Transverse colon (tissue), 4 donors: ENCODE data around the gene ARMC2.

Experiments used
- EP300 ChIP-seq: sonication (generic); formaldehyde crosslinking; IDR thresholded peaks from one replicate; pipeline ENCODE4 v1.6.1; 2017; ENCODE audit warnings: antibody characterized with exemption, low read depth
- POLR2A ChIP-seq: fragments of 450-650 bp; IDR thresholded peaks from one replicate; pipeline ENCODE4 v1.6.1; 2016; ENCODE audit warnings: antibody characterized with exemption, mild to moderate bottlenecking, moderate library complexity
- POLR2AphosphoS5 ChIP-seq, 3 donors: sonication (generic); formaldehyde crosslinking; IDR thresholded peaks; one replicate each; pipeline ENCODE4 v1.6.1; 2016; ENCODE audit warnings: antibody characterized with exemption in 3 of 3
- TF ChIP-seq, protein P1 (sequence below), 5 experiments: fragments of 200-600 bp in 3 of 5; fragments of 450-650 bp in 2 of 5; sonication (generic) in 3 of 5; IDR thresholded peaks; 1 replicate in 2 of 5; 2 replicates in 3 of 5; pipeline ENCODE4 v1.5.1; 2016 to 2017; ENCODE audit warnings: antibody characterized with exemption in 5 of 5, inconsistent platforms in 3 of 5, mild to moderate bottlenecking in 2 of 5, moderate library complexity in 1 of 5

DNA sequence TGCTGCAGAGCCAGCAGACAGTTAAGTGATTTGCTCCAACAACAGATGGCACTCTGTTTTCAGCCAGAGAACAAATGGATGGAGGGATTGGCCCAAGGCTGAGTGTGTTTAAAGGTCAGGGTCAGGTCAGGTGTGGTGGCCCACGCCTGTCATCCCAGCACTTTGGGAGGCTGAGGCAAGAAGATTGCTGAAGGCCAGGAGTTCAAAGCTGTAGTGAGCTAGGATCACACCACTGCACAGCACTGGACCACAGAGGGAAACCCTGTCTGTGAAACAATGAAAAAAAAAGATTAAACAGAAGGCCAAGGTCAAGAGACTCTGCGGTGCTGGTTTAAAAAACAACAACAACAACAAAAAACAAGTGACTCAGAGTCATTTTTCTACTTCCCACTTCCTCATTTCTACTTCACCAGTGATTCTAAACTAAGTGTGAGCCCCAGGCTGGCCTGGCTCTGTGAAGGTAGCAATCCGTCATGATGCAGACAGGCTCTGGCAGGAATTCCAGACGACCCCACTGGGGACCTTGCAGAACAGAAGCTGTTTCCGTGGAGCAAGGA, 42.5 kb upstream of the ARMC2 start:
- TF ChIP-seq EP300 = no peak
- TF ChIP-seq, protein P1, sequence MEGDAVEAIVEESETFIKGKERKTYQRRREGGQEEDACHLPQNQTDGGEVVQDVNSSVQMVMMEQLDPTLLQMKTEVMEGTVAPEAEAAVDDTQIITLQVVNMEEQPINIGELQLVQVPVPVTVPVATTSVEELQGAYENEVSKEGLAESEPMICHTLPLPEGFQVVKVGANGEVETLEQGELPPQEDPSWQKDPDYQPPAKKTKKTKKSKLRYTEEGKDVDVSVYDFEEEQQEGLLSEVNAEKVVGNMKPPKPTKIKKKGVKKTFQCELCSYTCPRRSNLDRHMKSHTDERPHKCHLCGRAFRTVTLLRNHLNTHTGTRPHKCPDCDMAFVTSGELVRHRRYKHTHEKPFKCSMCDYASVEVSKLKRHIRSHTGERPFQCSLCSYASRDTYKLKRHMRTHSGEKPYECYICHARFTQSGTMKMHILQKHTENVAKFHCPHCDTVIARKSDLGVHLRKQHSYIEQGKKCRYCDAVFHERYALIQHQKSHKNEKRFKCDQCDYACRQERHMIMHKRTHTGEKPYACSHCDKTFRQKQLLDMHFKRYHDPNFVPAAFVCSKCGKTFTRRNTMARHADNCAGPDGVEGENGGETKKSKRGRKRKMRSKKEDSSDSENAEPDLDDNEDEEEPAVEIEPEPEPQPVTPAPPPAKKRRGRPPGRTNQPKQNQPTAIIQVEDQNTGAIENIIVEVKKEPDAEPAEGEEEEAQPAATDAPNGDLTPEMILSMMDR (IDR thresholded peaks at IDR 0.05) = no peak
- no peak for TF ChIP-seq POLR2AphosphoS5 (IDR thresholded peaks at IDR 0.05)
- TF ChIP-seq POLR2A = no peak
